NCI-H510A (cell line): ENCODE measurements around the gene CPZ.
"Not testable (repeated sequence)": the region's sequence is repeated elsewhere in the genome, so short reads cannot be mapped to it uniquely, and the experiment has no call there.

Source experiments
- DNase-seq: peaks from one replicate; lab custom pipeline; 2025; lab: John Stamatoyannopoulos, UW

CPZ gene

GRCh38 chr4:8557151-8558076 lies 35.2 kb upstream of the CPZ start:
- DNase-seq: no peak

GRCh38 chr4:8558080-8558960 lies 34.2 kb upstream of the CPZ start:
- DNase-seq: no peak

- no peak for DNase-seq
These were observed 33.6 kb upstream of the CPZ start for GRCh38 chr4:8559011-8559410.

GRCh38 chr4:8559524-8560264 lies 32.9 kb upstream of the CPZ start:
- DNase-seq: no peak

GRCh38 chr4:8560265-8561047 lies 32.1 kb upstream of the CPZ start:
- DNase-seq: no peak

GRCh38 chr4:8564595-8564994 lies 28.0 kb upstream of the CPZ start:
- no peak for DNase-seq

GRCh38 chr4:8568068-8568668 lies 24.4 kb upstream of the CPZ start:
- DNase-seq: no peak

- DNase-seq: no peak
These were observed 22.4 kb upstream of the CPZ start for GRCh38 chr4:8570201-8570600.

GRCh38 chr4:8571702-8572685 lies 20.6 kb upstream of the CPZ start:
- DNase-seq: no peak

GRCh38 chr4:8573266-8573665 lies 19.3 kb upstream of the CPZ start:
- no peak for DNase-seq

- no peak for DNase-seq
These were observed 17.7 kb upstream of the CPZ start for GRCh38 chr4:8574796-8575370.

- DNase-seq: no peak
These were observed 17.1 kb upstream of the CPZ start for GRCh38 chr4:8575457-8575856.

GRCh38 chr4:8576591-8576990 lies 16.0 kb upstream of the CPZ start:
- not testable (repeated sequence) for DNase-seq

- no peak for DNase-seq
These were observed 15.5 kb upstream of the CPZ start for GRCh38 chr4:8577046-8577445.

- no peak for DNase-seq
These were observed 14.6 kb upstream of the CPZ start for GRCh38 chr4:8577972-8578371.

- no peak for DNase-seq
These were observed 13.8 kb upstream of the CPZ start for GRCh38 chr4:8578717-8579116.

- DNase-seq: no peak
These were observed 12.8 kb upstream of the CPZ start for GRCh38 chr4:8579526-8580320.

- DNase-seq: no peak
These were observed 12.1 kb upstream of the CPZ start, which contains the start of gene GPR78 for GRCh38 chr4:8580321-8581093. TSS of gene GPR78 (plus strand) at chr4:8580392. CDS start at chr4:8580983, 591 bp downstream.
